ENCODE results near the gene NLRC4.

- TF ChIP-seq CREB1 (IDR thresholded peaks at IDR 0.05) (no peak), BCL11A (IDR thresholded peaks at IDR 0.05; ENCODE audit: low read depth in 2 of 2, low read length in 2 of 2) (no peak), POLR2A (IDR thresholded peaks at IDR 0.05; ENCODE audit: control extremely low read depth in 1 of 2, low read depth in 2 of 2, low read length in 2 of 2) (no peak), MAX (IDR thresholded peaks at IDR 0.05) (no peak), EZH2 (IDR thresholded peaks at IDR 0.05; ENCODE audit: low read depth, low read length, severe bottlenecking) (no peak)
- TF ChIP-seq, protein P1, sequence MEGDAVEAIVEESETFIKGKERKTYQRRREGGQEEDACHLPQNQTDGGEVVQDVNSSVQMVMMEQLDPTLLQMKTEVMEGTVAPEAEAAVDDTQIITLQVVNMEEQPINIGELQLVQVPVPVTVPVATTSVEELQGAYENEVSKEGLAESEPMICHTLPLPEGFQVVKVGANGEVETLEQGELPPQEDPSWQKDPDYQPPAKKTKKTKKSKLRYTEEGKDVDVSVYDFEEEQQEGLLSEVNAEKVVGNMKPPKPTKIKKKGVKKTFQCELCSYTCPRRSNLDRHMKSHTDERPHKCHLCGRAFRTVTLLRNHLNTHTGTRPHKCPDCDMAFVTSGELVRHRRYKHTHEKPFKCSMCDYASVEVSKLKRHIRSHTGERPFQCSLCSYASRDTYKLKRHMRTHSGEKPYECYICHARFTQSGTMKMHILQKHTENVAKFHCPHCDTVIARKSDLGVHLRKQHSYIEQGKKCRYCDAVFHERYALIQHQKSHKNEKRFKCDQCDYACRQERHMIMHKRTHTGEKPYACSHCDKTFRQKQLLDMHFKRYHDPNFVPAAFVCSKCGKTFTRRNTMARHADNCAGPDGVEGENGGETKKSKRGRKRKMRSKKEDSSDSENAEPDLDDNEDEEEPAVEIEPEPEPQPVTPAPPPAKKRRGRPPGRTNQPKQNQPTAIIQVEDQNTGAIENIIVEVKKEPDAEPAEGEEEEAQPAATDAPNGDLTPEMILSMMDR (IDR thresholded peaks at IDR 0.05; ENCODE audit: control extremely low read depth in 1 of 3, insufficient read depth in 1 of 3, low read depth in 1 of 3, low read length in 3 of 3): no peak
Observed at GRCh38 chr2:32272279-32272678, 7.6 kb upstream of the NLRC4 start.

Measured in H1 (cell line).